Measurements from ENCODE around the gene HPS1. TPM values are rescaled to one million over a fixed set of nuclear protein-coding genes. Genes with fewer than 3 reads are reported as not detected.

HPS1 gene
- total RNA-seq, 1 donor from 2014 or later = 86.3 TPM

DNA sequence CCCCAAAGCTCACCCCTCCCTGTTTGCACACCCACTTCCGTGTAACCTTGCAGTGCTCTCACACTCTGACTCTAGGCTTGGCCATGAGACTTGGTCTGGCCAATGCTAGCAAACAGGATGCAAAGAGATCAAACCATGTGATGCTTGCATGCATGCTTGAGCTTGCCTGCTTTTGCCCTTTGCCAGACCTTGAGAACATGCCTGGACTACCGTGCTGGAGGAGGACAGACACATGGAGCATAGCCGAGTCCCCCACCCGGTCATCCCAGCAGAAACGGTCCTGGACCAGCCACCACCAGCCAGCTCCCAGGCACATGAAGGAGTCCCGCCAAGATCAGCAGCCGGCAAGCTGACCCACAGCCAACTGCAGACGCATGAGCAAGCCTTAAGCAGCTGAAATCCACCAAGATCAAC is 55.1 kb downstream of the HPS1 start:
- Histone ChIP-seq H3K4me1 (peaks cover 5% of the 10 kb centered on the region), H3K36me3 (peaks cover 11% of the 10 kb centered on the region), H3K9me3 (no peaks in the 10 kb centered on the region), H3K27ac (no peak overlapping the region), H3K27me3 (ENCODE audit: low read depth) (no peaks in the 10 kb centered on the region), H3K4me3 (no peak overlapping the region)
- TF ChIP-seq, protein P1, sequence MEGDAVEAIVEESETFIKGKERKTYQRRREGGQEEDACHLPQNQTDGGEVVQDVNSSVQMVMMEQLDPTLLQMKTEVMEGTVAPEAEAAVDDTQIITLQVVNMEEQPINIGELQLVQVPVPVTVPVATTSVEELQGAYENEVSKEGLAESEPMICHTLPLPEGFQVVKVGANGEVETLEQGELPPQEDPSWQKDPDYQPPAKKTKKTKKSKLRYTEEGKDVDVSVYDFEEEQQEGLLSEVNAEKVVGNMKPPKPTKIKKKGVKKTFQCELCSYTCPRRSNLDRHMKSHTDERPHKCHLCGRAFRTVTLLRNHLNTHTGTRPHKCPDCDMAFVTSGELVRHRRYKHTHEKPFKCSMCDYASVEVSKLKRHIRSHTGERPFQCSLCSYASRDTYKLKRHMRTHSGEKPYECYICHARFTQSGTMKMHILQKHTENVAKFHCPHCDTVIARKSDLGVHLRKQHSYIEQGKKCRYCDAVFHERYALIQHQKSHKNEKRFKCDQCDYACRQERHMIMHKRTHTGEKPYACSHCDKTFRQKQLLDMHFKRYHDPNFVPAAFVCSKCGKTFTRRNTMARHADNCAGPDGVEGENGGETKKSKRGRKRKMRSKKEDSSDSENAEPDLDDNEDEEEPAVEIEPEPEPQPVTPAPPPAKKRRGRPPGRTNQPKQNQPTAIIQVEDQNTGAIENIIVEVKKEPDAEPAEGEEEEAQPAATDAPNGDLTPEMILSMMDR (IDR thresholded peaks at IDR 0.05) = no peak
- DNase-seq (no peak), ATAC-seq (peak; percentile 24 to 42)
- intact Hi-C loops (cut with DNase I) = no loop called here

DNA sequence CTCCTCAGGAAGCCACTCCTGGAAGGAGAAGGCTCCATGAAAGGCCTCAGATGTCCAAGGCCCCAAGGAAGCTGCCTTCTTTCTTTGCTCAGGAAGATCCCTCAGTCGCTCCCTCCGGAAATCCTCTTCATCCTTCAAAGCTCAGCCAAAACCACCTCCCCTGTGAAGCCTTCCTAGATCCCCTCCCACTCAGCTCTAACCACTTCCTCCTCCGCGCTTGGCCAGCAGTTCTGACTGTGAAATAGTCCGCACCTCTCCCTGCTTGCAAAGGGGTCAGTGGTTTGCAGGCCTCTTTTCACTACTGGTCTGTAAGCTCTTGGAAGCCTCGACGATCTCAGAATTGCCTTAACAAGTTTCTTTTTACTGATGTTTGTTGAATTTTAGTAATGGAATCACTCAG is 55.7 kb downstream of the HPS1 start:
- no peak overlapping the region for H3K4me3 ChIP-seq
- intact Hi-C loops (cut with DNase I) = no loop called here
- H3K27ac ChIP-seq = no peak overlapping the region
- DNase-seq = no peak
- H3K9me3 ChIP-seq = no peaks in the 10 kb centered on the region
- H3K4me1 ChIP-seq = peaks cover 5% of the 10 kb centered on the region
- ATAC-seq = no peak
- peaks cover 14% of the 10 kb centered on the region for H3K36me3 ChIP-seq
- TF ChIP-seq, protein P1 (IDR thresholded peaks at IDR 0.05) = no peak
- no peaks in the 10 kb centered on the region for H3K27me3 ChIP-seq (ENCODE audit: low read depth)

DNA sequence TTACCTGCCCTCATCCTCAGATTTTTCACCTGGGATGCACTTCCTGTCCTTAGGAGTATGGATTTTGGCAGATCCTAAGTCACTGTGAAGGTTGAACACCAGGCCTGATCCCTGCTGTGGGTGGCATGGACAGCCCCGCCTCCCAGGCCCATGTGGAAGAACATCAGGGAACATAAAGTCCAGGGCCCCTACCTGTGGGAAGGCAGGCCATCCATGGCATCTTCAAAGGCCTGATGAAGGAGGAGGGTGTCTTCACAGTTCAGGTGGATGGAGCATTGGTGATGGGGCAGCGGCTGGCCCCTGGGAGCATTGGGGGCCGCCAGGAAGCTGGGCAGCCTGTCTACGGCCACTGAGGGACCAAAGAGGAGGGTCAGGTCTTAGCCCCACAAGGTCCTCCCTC is 56.3 kb downstream of the HPS1 start:
- Histone ChIP-seq H3K36me3 (peaks cover 19% of the 10 kb centered on the region), H3K4me3 (no peak overlapping the region), H3K9me3 (no peaks in the 10 kb centered on the region), H3K27me3 (ENCODE audit: low read depth) (no peaks in the 10 kb centered on the region), H3K27ac (no peak overlapping the region), H3K4me1 (peaks cover 5% of the 10 kb centered on the region)
- ATAC-seq = no peak
- TF ChIP-seq, protein P1 (IDR thresholded peaks at IDR 0.05) = no peak
- DNase-seq = no peak
- intact Hi-C loops (cut with DNase I) = no loop called here

DNA sequence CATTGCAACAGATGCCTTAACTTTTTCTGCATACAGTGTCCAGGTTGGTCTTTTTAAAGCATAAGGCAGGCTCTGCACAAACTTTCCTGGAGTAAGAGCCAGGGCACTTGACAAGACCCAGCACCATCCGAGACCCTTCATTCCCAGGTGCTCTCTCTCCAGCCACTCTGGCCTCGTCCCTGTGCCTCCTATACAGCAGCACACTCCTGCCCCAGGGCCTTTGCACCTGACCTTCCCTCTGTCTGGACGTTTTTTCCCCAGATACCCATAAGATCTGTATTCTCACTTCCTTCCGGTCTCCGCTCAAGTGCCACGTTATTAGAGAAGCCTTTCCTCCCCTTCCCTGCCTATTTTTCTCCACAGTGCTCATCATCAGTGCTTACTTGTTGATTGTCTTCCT is 57.3 kb downstream of the HPS1 start:
- intact Hi-C loops (cut with DNase I) = no loop called here
- TF ChIP-seq, protein P1 (IDR thresholded peaks at IDR 0.05) = no peak
- H3K36me3 ChIP-seq = peaks cover 20% of the 10 kb centered on the region
- H3K4me1 ChIP-seq = peaks cover 5% of the 10 kb centered on the region
- no peak overlapping the region for H3K27ac ChIP-seq
- no peak overlapping the region for H3K4me3 ChIP-seq
- no peaks in the 10 kb centered on the region for H3K27me3 ChIP-seq (ENCODE audit: low read depth)
- no peaks in the 10 kb centered on the region for H3K9me3 ChIP-seq
- DNase-seq = no peak
- no peak for ATAC-seq

DNA sequence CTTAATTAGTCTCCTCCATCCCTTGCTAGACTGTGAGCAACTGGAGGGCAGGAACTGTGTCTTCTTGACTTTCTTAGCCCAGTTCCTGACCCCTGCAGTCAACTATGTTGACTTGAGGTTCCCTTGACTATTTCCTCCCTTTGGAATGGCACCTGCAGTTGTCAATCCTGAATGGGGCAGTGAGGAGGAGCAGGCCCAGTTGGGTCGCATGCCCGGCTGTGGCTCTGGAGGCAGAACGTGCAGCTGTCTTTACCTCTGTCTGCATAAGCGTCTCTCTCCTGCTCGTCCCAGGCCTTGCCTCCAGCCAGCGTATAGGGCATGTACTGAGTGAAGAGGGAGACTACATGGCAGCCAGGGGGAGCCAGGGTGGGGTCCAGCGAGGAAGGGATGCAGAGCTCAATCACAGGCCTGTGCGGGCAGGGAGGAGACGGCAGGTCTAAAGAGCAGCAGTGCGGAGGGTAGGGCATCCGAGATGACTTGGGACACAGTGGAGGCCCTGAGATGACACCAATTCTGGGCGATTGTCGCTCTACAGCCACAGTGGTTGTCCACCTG is 58.6 kb downstream of the HPS1 start:
- no peak for ATAC-seq
- no peak overlapping the region for H3K27ac ChIP-seq
- H3K4me1 ChIP-seq = peaks cover 5% of the 10 kb centered on the region
- no peaks in the 10 kb centered on the region for H3K9me3 ChIP-seq
- H3K36me3 ChIP-seq = peaks cover 22% of the 10 kb centered on the region
- H3K27me3 ChIP-seq (ENCODE audit: low read depth) = no peaks in the 10 kb centered on the region
- intact Hi-C loops (cut with DNase I) = no loop called here
- TF ChIP-seq, protein P1 (IDR thresholded peaks at IDR 0.05) = no peak
- no peak for DNase-seq
- H3K4me3 ChIP-seq = no peak overlapping the region
